Measurements from ENCODE around the gene ANAPC7. TPM values are rescaled to one million over a fixed set of nuclear protein-coding genes. Genes with fewer than 3 reads are reported as not detected.
A peak's percentile ranks its signal among the peaks of the same experiment; 100 is the strongest.

The ANAPC7 gene
- total RNA-seq, 1 experiment from 2014 or later = 52.4 TPM

DNA sequence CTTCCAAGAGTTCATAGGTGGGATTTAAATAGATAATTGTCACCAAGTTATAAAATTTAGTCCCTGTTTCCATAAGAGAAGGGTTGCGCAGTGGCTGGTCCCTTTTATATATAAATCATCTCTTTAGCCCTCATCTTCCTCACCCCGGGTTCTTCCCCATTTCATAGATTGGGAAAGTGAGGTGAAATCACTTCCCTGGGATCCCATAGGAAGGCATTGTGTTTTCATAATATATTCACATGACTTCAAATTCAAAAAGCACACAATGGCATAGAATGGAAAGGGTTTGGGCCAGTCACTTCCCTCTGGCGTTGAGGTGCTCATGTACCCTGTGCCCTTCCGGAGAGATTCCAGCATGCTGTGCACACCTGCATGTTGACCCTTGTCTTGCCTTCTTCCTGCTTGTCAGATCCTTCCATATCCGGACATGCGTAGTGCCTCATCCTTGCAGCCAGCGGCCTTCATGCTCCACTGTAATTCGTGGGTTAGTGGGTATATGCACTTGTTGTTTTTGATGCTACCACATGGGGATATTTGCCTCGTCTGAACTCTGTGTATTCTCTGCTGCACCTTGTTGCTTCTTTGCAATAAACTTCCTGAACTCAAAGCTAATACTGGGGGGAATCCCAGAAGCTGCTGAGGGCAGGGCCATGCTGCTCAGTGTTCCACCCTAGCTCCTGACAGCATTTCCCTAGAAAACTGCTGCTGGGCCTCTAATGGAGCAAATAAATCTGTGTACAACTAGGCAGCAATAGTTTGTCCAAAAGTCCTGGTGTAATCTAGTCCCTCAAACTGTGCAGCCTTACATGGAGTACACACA, 59.6 kb downstream of the ANAPC7 start:
- intact Hi-C loops (cut with micrococcal nuclease; ENCODE audit: unreplicated experiment) = loop anchor here (2.0 kb wide), 1 partner anchor 75 kb away; no protein-coding TSS in a partner anchor
- H3K79me2 ChIP-seq (ENCODE audit: low read depth) = peaks cover 19% of the 10 kb centered on the region; the same call in 1 of the 2 replicates
- H3K4me3 ChIP-seq = no peak overlapping the region
- peak overlapping the region; percentile 56 for H3K4me2 ChIP-seq
- peaks cover 73% of the 10 kb centered on the region for H3K36me3 ChIP-seq (ENCODE audit: low read depth)
- no peaks in the 10 kb centered on the region for H3K9me3 ChIP-seq (ENCODE audit: insufficient read depth, low read depth)
- POLR2A ChIA-PET (ENCODE audit: unreplicated experiment) = no interaction called here
- H3K9me2 ChIP-seq (ENCODE audit: insufficient read depth) = no peaks in the 10 kb centered on the region
- H3K27ac ChIP-seq = peak overlapping the region; percentile 91
- H3F3A ChIP-seq (ENCODE audit: insufficient read depth, low read depth) = peaks cover 76% of the 10 kb centered on the region
- CTCF ChIA-PET = no interaction called here
- no peaks in the 10 kb centered on the region for H4K20me1 ChIP-seq (ENCODE audit: insufficient read depth)
- no peak for TF ChIP-seq EZH2 (IDR thresholded peaks at IDR 0.05; ENCODE audit: low read depth)
- no peak for TF ChIP-seq CTCF (conservative IDR thresholded peaks at IDR 0.05)
- peaks cover 46% of the 10 kb centered on the region for H3K4me1 ChIP-seq (replicated peaks; ENCODE audit: insufficient read depth)
- H2AFZ ChIP-seq = no peak overlapping the region
- no peaks in the 10 kb centered on the region for H3K27me3 ChIP-seq (ENCODE audit: insufficient read depth, low read depth)
- no TSS peak for BruUV-seq (replicated peaks)
- no peak for DNase-seq

- Histone ChIP-seq H3K27ac (peak overlapping the region; percentile 91), H3K79me2 (ENCODE audit: low read depth) (peaks cover 19% of the 10 kb centered on the region; the same call in 1 of the 2 replicates), H2AFZ (no peak overlapping the region), H3K4me1 (replicated peaks; ENCODE audit: insufficient read depth) (peaks cover 48% of the 10 kb centered on the region), H4K20me1 (ENCODE audit: insufficient read depth) (no peaks in the 10 kb centered on the region), H3K9me3 (ENCODE audit: insufficient read depth, low read depth) (no peaks in the 10 kb centered on the region), H3F3A (ENCODE audit: insufficient read depth, low read depth) (peaks cover 84% of the 10 kb centered on the region), H3K36me3 (ENCODE audit: low read depth) (peaks cover 74% of the 10 kb centered on the region), H3K9me2 (ENCODE audit: insufficient read depth) (no peaks in the 10 kb centered on the region), H3K4me2 (no peak overlapping the region), H3K27me3 (ENCODE audit: insufficient read depth, low read depth) (no peaks in the 10 kb centered on the region), H3K4me3 (no peak overlapping the region)
- ChIA-PET POLR2A (ENCODE audit: unreplicated experiment) (interaction anchor here (0.6 kb wide), 1 partner anchor 330 kb away, joined by 3 read pairs; no protein-coding TSS in a partner anchor), CTCF (no interaction called here)
- intact Hi-C loops (cut with micrococcal nuclease; ENCODE audit: unreplicated experiment) = no loop called here
- no TSS peak for BruUV-seq (replicated peaks)
- TF ChIP-seq EZH2 (IDR thresholded peaks at IDR 0.05; ENCODE audit: low read depth) = no peak
- DNase-seq = no peak
These were observed 60.4 kb downstream of the ANAPC7 start for GRCh38 chr12:110343114-110343513.

DNA sequence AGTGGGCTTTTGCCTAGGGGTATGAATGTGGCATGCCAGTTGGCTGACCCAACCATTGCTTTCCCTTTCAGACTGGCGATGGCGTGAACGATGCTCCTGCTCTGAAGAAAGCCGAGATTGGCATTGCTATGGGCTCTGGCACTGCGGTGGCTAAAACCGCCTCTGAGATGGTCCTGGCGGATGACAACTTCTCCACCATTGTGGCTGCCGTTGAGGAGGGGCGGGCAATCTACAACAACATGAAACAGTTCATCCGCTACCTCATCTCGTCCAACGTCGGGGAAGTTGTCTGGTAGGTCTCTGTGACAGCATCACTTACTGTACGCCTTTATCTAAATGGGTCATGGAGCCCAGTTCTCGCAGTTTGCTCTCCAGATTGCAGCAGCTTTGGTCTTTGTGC, 61.4 kb downstream of the ANAPC7 start:
- Histone ChIP-seq H3F3A (ENCODE audit: insufficient read depth, low read depth) (peaks cover 75% of the 10 kb centered on the region), H3K79me2 (ENCODE audit: low read depth) (peaks cover 19% of the 10 kb centered on the region; the same call in 1 of the 2 replicates), H3K4me2 (no peak overlapping the region), H3K9me2 (ENCODE audit: insufficient read depth) (no peaks in the 10 kb centered on the region), H4K20me1 (ENCODE audit: insufficient read depth) (no peaks in the 10 kb centered on the region), H3K4me3 (no peak overlapping the region), H3K27ac (0 out of 2 replicates have a peak overlapping the region, but pooled peaks have one; percentile 91), H2AFZ (no peak overlapping the region), H3K9me3 (ENCODE audit: insufficient read depth, low read depth) (no peaks in the 10 kb centered on the region), H3K4me1 (replicated peaks; ENCODE audit: insufficient read depth) (peaks cover 48% of the 10 kb centered on the region), H3K27me3 (ENCODE audit: insufficient read depth, low read depth) (no peaks in the 10 kb centered on the region), H3K36me3 (ENCODE audit: low read depth) (peaks cover 67% of the 10 kb centered on the region)
- no peak for DNase-seq
- POLR2A ChIA-PET (ENCODE audit: unreplicated experiment) = no interaction called here
- CTCF ChIA-PET = no interaction called here
- BruUV-seq (replicated peaks) = no TSS peak
- intact Hi-C loops (cut with micrococcal nuclease; ENCODE audit: unreplicated experiment) = no loop called here
- TF ChIP-seq CTCF (conservative IDR thresholded peaks at IDR 0.05) (no peak), EZH2 (IDR thresholded peaks at IDR 0.05; ENCODE audit: low read depth) (no peak)
